OCI-LY7 (cell line): Measurements from ENCODE around the gene NAA20. TPM values are rescaled to one million over a fixed set of nuclear protein-coding genes. Genes with fewer than 3 reads are reported as not detected.

Source experiments
- BruUV-seq: library from RNA; stranded (reverse); fragments of 400-500 nt; replicated peaks from 2 replicates; lab custom pipeline; 2021; lab: Mats Ljungman, UMichigan
- CTCF ChIA-PET: fragments of 300-600 bp; sonication (Branson Sonifier 250); formaldehyde crosslinking; loops from one replicate; lab custom pipeline; 2022; ENCODE audit warnings: antibody characterized with exemption; ENCODE audit not compliant: unreplicated experiment; lab: Charles Lee
- POLR2A ChIA-PET: fragments of 300-600 bp; sonication (Branson Sonifier 250); formaldehyde crosslinking; loops from one replicate; lab custom pipeline; 2022; ENCODE audit warnings: antibody characterized with exemption; lab: Charles Lee
- DNase-seq: peaks from one replicate; pipeline ENCODE4 v3.0.0-alpha.2; 2015; ENCODE audit warnings: low spot score
- H2AFZ ChIP-seq: fragments of 200-600 bp; sonication (generic), shearing (Covaris generic); 2 replicates; pipeline ENCODE4 v1.6.1; 2014; ENCODE audit warnings: mild to moderate bottlenecking, antibody characterized with exemption, low read length, moderate library complexity
- H3K27ac ChIP-seq: fragments of 200-600 bp; sonication (generic); 2 replicates; pipeline ENCODE4 v1.5.1; 2014; ENCODE audit warnings: mixed run types, low read depth, mild to moderate bottlenecking, moderate library complexity, low read length, inconsistent platforms; ENCODE audit not compliant: poor library complexity, severe bottlenecking
- H3K36me3 ChIP-seq: fragments of 200-600 bp; sonication (generic); 2 replicates; pipeline ENCODE4 v1.6.1; 2014; ENCODE audit warnings: mild to moderate bottlenecking, antibody characterized with exemption, low read length, moderate library complexity, mixed read lengths; ENCODE audit not compliant: insufficient read depth
- H3K4me1 ChIP-seq: fragments of 200-600 bp; sonication (generic); 2 replicates; pipeline ENCODE4 v1.5.1; 2014; ENCODE audit warnings: mild to moderate bottlenecking, low read length; ENCODE audit not compliant: insufficient read depth, poor library complexity, severe bottlenecking
- H3K4me2 ChIP-seq: fragments of 200-600 bp; sonication (generic); 2 replicates; pipeline ENCODE4 v1.6.1; 2014; ENCODE audit warnings: mild to moderate bottlenecking, low read length
- H3K4me3 ChIP-seq: fragments of 200-600 bp; sonication (generic); 2 replicates; pipeline ENCODE4 v1.5.1; 2014; ENCODE audit warnings: mild to moderate bottlenecking, low read depth, low read length; ENCODE audit not compliant: poor library complexity, severe bottlenecking
- H3K79me2 ChIP-seq: fragments of 200-600 bp; sonication (generic); 2 replicates; pipeline ENCODE4 v1.6.1; 2016; ENCODE audit warnings: low read depth, mild to moderate bottlenecking, low read length, moderate library complexity, mixed read lengths; ENCODE audit not compliant: insufficient read depth
- H3K9me2 ChIP-seq: fragments of 200-600 bp; sonication (generic); 2 replicates; pipeline ENCODE4 v1.6.1; 2016; ENCODE audit warnings: mild to moderate bottlenecking, low read length, mixed read lengths; ENCODE audit not compliant: insufficient read depth
- H3K9me3 ChIP-seq: fragments of 200-600 bp; sonication (generic); 2 replicates; pipeline ENCODE4 v1.6.1; 2014; ENCODE audit warnings: mild to moderate bottlenecking, mixed run types, low read length, mixed read lengths
- H4K20me1 ChIP-seq: fragments of 200-600 bp; sonication (generic); 2 replicates; pipeline ENCODE4 v1.6.1; 2014; ENCODE audit warnings: mild to moderate bottlenecking, antibody characterized with exemption, low read length, moderate library complexity, mixed read lengths; ENCODE audit not compliant: insufficient read depth
- CTCF ChIP-seq: fragments of 200-600 bp; sonication (generic); conservative IDR thresholded peaks from 2 replicates; pipeline ENCODE4 v1.5.1; 2014; ENCODE audit warnings: mild to moderate bottlenecking, antibody characterized with exemption, low read length, moderate library complexity, mixed read lengths
- EZH2phosphoT487 ChIP-seq: fragments of 200-600 bp; sonication (generic); IDR thresholded peaks from 2 replicates; pipeline ENCODE4 v1.6.1; 2018; ENCODE audit warnings: low read depth, borderline replicate concordance, mild to moderate bottlenecking, mixed run types, antibody characterized with exemption, low read length, moderate library complexity, mixed read lengths
- intact Hi-C: fragments of 100-400 bp; cut with micrococcal nuclease; formaldehyde crosslinking; loops from one replicate; pipeline ENCODE4 v1.10.0; 2022; ENCODE audit not compliant: unreplicated experiment
- total RNA-seq, 2 experiments: library from RNA; depleted of rRNA in 1 of 2; stranded (reverse); fragments of >200 nt in 1 of 2; shearing (Covaris generic) in 1 of 2; gene quantifications; 2 replicates each; pipeline ENCODE4 v1.2.3, GENCODE V29; 2014 to 2022

Gene NAA20
- total RNA-seq, 2 experiments from 2014 or later: 37.5 to 62.4 TPM

GRCh38 chr20:20039752-20040387 is 22.7 kb downstream of the NAA20 start:
- POLR2A ChIA-PET: interaction anchor here (1.2 to 1.5 kb wide), 2 partner anchors 11 to 13 kb away, joined by 3 to 6 read pairs; partner anchors contain the start of genes CFAP61 and CRNKL1
- CTCF ChIA-PET: no interaction called here

GRCh38 chr20:20051767-20052073 is 34.6 kb downstream of the NAA20 start:
- intact Hi-C loops: loop anchor here (1.0 kb wide), 1 partner anchor 34 kb away; the partner anchor contains the start of gene NAA20
- POLR2A ChIA-PET: interaction anchor here (0.8 to 3.4 kb wide), 6 partner anchors 9 to 1545 kb away, joined by 3 to 23 read pairs (median 6); partner anchors contain the start of gene NAA20
- DNase-seq: no peak
- H3K4me3 ChIP-seq: peak overlapping the region; percentile 98
- H4K20me1 ChIP-seq: peaks cover 8% of the 10 kb centered on the region; the same call in 1 of the 2 replicates
- no peak for TF ChIP-seq EZH2phosphoT487
- TF ChIP-seq CTCF: no peak
- H3K79me2 ChIP-seq: peaks cover 19% of the 10 kb centered on the region
- no TSS peak for BruUV-seq
- peak overlapping the region; percentile 99 for H2AFZ ChIP-seq
- H3K36me3 ChIP-seq: peaks cover 36% of the 10 kb centered on the region
- peaks cover 13% of the 10 kb centered on the region for H3K4me1 ChIP-seq
- H3K4me2 ChIP-seq: peak overlapping the region; percentile 69
- no peaks in the 10 kb centered on the region for H3K9me2 ChIP-seq
- H3K27ac ChIP-seq: peak overlapping the region; percentile 60
- no peaks in the 10 kb centered on the region for H3K9me3 ChIP-seq
- CTCF ChIA-PET: no interaction called here

More at GRCh38 chr20:20039752-20040387, 22.7 kb downstream of the NAA20 start:
- Histone ChIP-seq H3K4me1 (no peaks in the 10 kb centered on the region), H3K4me3 (no peak overlapping the region), H3K9me2 (no peaks in the 10 kb centered on the region), H3K79me2 (no peaks in the 10 kb centered on the region), H3K36me3 (peaks cover 99% of the 10 kb centered on the region), H2AFZ (no peak overlapping the region), H3K27ac (no peak overlapping the region), H3K4me2 (no peak overlapping the region), H3K9me3 (no peaks in the 10 kb centered on the region), H4K20me1 (no peaks in the 10 kb centered on the region)
- no TSS peak for BruUV-seq
- TF ChIP-seq CTCF (no peak), EZH2phosphoT487 (no peak)
- intact Hi-C loops: no loop called here
- DNase-seq: no peak
